C4-2B (cell line): ENCODE measurements around the gene MAST4.

ENCODE experiments used
- CTCF ChIP-seq: fragments of 450-650 bp; conservative IDR thresholded peaks from 2 replicates; pipeline ENCODE4 v1.5.1; 2017; ENCODE audit warnings: mild to moderate bottlenecking
- ZFX ChIP-seq: fragments of 450-650 bp; IDR thresholded peaks from 2 replicates; pipeline ENCODE4 v1.6.1; 2017

GRCh38 chr5:67196537-67197059 is 600.4 kb downstream of the MAST4 start, which contains the start of gene CD180:
- TF ChIP-seq CTCF: no peak
- no peak for TF ChIP-seq ZFX
